Left kidney (tissue), 2 donors: ENCODE measurements around the gene SPECC1. TPM values are rescaled to one million over a fixed set of nuclear protein-coding genes. Genes with fewer than 3 reads are reported as not detected.
"Not testable (repeated sequence)": the region's sequence is repeated elsewhere in the genome, so short reads cannot be mapped to it uniquely, and the experiment has no call there.

ENCODE experiments used
- DNase-seq: peaks from one replicate; pipeline ENCODE4 v3.0.0-alpha.2; 2013
- polyA plus RNA-seq: library from polyadenylated mRNA; unstranded; fragments of 120-200 nt; gene quantifications from one replicate; pipeline ENCODE4 v1.2.1, GENCODE V29; 2013; ENCODE audit not compliant: insufficient read length

SPECC1 gene
- polyA plus RNA-seq, 1 donor: 18.4 TPM

- peak; percentile 24 for DNase-seq
Measured at GRCh38 chr17:20173091-20173490, 163.9 kb downstream of the SPECC1 start.

GRCh38 chr17:20174588-20175265 lies 165.6 kb downstream of the SPECC1 start:
- no peak for DNase-seq

GRCh38 chr17:20179041-20179440 lies 169.9 kb downstream of the SPECC1 start:
- DNase-seq: no peak

- no peak for DNase-seq
Measured at GRCh38 chr17:20180661-20181060, 171.5 kb downstream of the SPECC1 start.

GRCh38 chr17:20184181-20184580 lies 175.0 kb downstream of the SPECC1 start:
- no peak for DNase-seq

GRCh38 chr17:20184977-20185619 lies 175.9 kb downstream of the SPECC1 start:
- DNase-seq: no peak

GRCh38 chr17:20187049-20187448 lies 177.9 kb downstream of the SPECC1 start:
- no peak for DNase-seq

GRCh38 chr17:20189302-20189701 lies 180.1 kb downstream of the SPECC1 start:
- no peak for DNase-seq

GRCh38 chr17:20189979-20190378 lies 180.8 kb downstream of the SPECC1 start:
- no peak for DNase-seq

GRCh38 chr17:20190605-20191004 lies 181.4 kb downstream of the SPECC1 start:
- DNase-seq: no peak

GRCh38 chr17:20191056-20191455 lies 181.9 kb downstream of the SPECC1 start:
- DNase-seq: no peak

GRCh38 chr17:20196286-20196685 lies 187.1 kb downstream of the SPECC1 start:
- not testable (repeated sequence) for DNase-seq

GRCh38 chr17:20197272-20197926 lies 188.2 kb downstream of the SPECC1 start:
- DNase-seq: no peak

GRCh38 chr17:20200016-20200795 lies 191.0 kb downstream of the SPECC1 start:
- DNase-seq: no peak

- DNase-seq: no peak
Measured at GRCh38 chr17:20200865-20201458, 191.8 kb downstream of the SPECC1 start.

GRCh38 chr17:20202141-20202621 lies 193.0 kb downstream of the SPECC1 start:
- no peak for DNase-seq

- DNase-seq: no peak
Measured at GRCh38 chr17:20203018-20203417, 193.9 kb downstream of the SPECC1 start.

GRCh38 chr17:20203761-20204263 lies 194.7 kb downstream of the SPECC1 start:
- DNase-seq: no peak

GRCh38 chr17:20205609-20206008 lies 196.4 kb downstream of the SPECC1 start:
- DNase-seq: no peak

- no peak for DNase-seq
Measured at GRCh38 chr17:20206068-20206467, 196.9 kb downstream of the SPECC1 start.

- no peak for DNase-seq
Measured at GRCh38 chr17:20206591-20206990, 197.4 kb downstream of the SPECC1 start.
